Spleen (tissue), 11 donors: ENCODE results near the gene AKAP6. TPM values are rescaled to one million over a fixed set of nuclear protein-coding genes. Genes with fewer than 3 reads are reported as not detected.

ENCODE experiments used
- DNase-seq: peaks from one replicate; pipeline ENCODE4 v3.0.0-alpha.2; 2020
- H3K27ac ChIP-seq, 8 donors: fragments of 200-600 bp; sonication (generic) in 7 of 8; 1 replicate in 4 of 8; 2 replicates in 4 of 8; pipeline versions ENCODE4 v1.5.0 to v1.8.0; 2016 to 2021; ENCODE audit warnings: inconsistent platforms in 4 of 8, mild to moderate bottlenecking in 4 of 8, moderate library complexity in 1 of 8
- H3K27me3 ChIP-seq, 7 donors: fragments of 200-600 bp; sonication (generic) in 6 of 7; replicated peaks in 1 of 7; 1 replicate in 4 of 7; 2 replicates in 3 of 7; pipeline versions ENCODE4 v1.5.0 to v1.8.0; 2016 to 2021; ENCODE audit warnings: inconsistent platforms in 3 of 7, mild to moderate bottlenecking in 1 of 7
- H3K36me3 ChIP-seq, 6 donors: fragments of 200-600 bp; sonication (generic) in 5 of 6; 1 replicate in 4 of 6; 2 replicates in 2 of 6; pipeline versions ENCODE4 v1.5.0 to v1.8.0; 2016 to 2021; ENCODE audit warnings: inconsistent platforms in 2 of 6
- H3K4me1 ChIP-seq, 6 donors: fragments of 200-600 bp; sonication (generic) in 5 of 6; 1 replicate in 3 of 6; 2 replicates in 3 of 6; pipeline versions ENCODE4 v1.5.0 to v1.8.0; 2016 to 2021; ENCODE audit warnings: inconsistent platforms in 3 of 6
- H3K4me3 ChIP-seq, 8 donors: fragments of 200-600 bp; sonication (generic) in 7 of 8; 1 replicate in 4 of 8; 2 replicates in 4 of 8; pipeline versions ENCODE4 v1.5.0 to v1.8.0; 2016 to 2021; ENCODE audit warnings: inconsistent platforms in 4 of 8, mild to moderate bottlenecking in 4 of 8, moderate library complexity in 2 of 8
- H3K9me3 ChIP-seq, 8 donors: fragments of 200-600 bp; sonication (generic) in 7 of 8; 1 replicate in 4 of 8; 2 replicates in 4 of 8; pipeline versions ENCODE4 v1.5.0 to v1.8.0; 2016 to 2021; ENCODE audit warnings: inconsistent platforms in 4 of 8
- POLR2A ChIP-seq, 3 donors: fragments of 450-650 bp; IDR thresholded peaks; one replicate each; pipeline ENCODE4 v1.5.1; 2017; ENCODE audit warnings: antibody characterized with exemption in 3 of 3, mild to moderate bottlenecking in 1 of 3
- POLR2AphosphoS5 ChIP-seq, 3 donors: sonication (generic); formaldehyde crosslinking; IDR thresholded peaks; one replicate each; pipeline ENCODE4 v1.5.1; 2017; ENCODE audit warnings: antibody characterized with exemption in 3 of 3
- WGBS, 5 donors: extraction: QIAGEN DNeasy Blood & Tissue Kit in 3 of 5; methylation state at CpG; one replicate each; pipeline versions ENCODE4 v1.1.5 to v1.1.7; 2013 to 2018; 5-methylcytosine and 5-hydroxymethylcytosine counted together
- intact Hi-C: fragments of 100-400 bp; cut with DNase I; formaldehyde crosslinking; loops from one replicate; pipeline ENCODE4 v1.15.0; 2023; ENCODE audit warnings: low total_unique reads
- polyA plus RNA-seq, 3 donors: library from polyadenylated mRNA; stranded (reverse); fragments of 200-250 nt; gene quantifications; one replicate each; pipeline ENCODE4 v1.2.1, GENCODE V29; 2013
- total RNA-seq, 7 donors: library from RNA; depleted of rRNA in 3 of 7; stranded (reverse); fragments of >200 nt in 3 of 7; fragmentation: NEBNext Ultra II Directional in 4 of 7; extraction: Animal tissue kit (Norgen Biotek cat#: 25700) in 4 of 7; gene quantifications; one replicate each; pipeline versions ENCODE4 v1.1.0 to v1.2.1, GENCODE V29; 2016 to 2021
- TF ChIP-seq, protein P1 (sequence below), 11 experiments: fragments of 200-600 bp in 7 of 11; fragments of 450-650 bp in 4 of 11; sonication (generic) in 4 of 11; IDR thresholded peaks in 8 of 11; conservative IDR thresholded peaks in 3 of 11; 1 replicate in 7 of 11; 2 replicates in 4 of 11; pipeline versions ENCODE4 v1.4.0 to v1.8.0; 2016 to 2021; ENCODE audit warnings: antibody characterized with exemption in 11 of 11, inconsistent platforms in 4 of 11, mild to moderate bottlenecking in 1 of 11
- donor health status: healthy with polysubstance abuse.
- donor health status: DM: no; HTN: no; CAD: no; lungs with moderate emphysema.
- donor health status: DM: no; HTN: no; CAD: no.
- donor health status: Bipolar disorder and iron deficiency.
- donor health status: healthy.
- donor health status: DM: no; HTN: no; CAD: no.
- donor health status: DM: yes; HTN: yes; CAD: no.

AKAP6 gene
- total and polyA plus RNA-seq, 10 donors = 0.20 to 12.1 (median 4.8) TPM

- H3K36me3 ChIP-seq = no peaks in the 10 kb centered on the region
- no peaks in the 10 kb centered on the region for H3K4me1 ChIP-seq
- peaks cover 0 to 2% (median under 1%) of the 10 kb centered on the region in 8 donors for H3K9me3 ChIP-seq
- no peak overlapping the region for H3K27ac ChIP-seq
- H3K27me3 ChIP-seq = no peaks in the 10 kb centered on the region
- TF ChIP-seq POLR2A (IDR thresholded peaks at IDR 0.05) (no peak), POLR2AphosphoS5 (IDR thresholded peaks at IDR 0.05) (no peak)
- TF ChIP-seq, protein P1, sequence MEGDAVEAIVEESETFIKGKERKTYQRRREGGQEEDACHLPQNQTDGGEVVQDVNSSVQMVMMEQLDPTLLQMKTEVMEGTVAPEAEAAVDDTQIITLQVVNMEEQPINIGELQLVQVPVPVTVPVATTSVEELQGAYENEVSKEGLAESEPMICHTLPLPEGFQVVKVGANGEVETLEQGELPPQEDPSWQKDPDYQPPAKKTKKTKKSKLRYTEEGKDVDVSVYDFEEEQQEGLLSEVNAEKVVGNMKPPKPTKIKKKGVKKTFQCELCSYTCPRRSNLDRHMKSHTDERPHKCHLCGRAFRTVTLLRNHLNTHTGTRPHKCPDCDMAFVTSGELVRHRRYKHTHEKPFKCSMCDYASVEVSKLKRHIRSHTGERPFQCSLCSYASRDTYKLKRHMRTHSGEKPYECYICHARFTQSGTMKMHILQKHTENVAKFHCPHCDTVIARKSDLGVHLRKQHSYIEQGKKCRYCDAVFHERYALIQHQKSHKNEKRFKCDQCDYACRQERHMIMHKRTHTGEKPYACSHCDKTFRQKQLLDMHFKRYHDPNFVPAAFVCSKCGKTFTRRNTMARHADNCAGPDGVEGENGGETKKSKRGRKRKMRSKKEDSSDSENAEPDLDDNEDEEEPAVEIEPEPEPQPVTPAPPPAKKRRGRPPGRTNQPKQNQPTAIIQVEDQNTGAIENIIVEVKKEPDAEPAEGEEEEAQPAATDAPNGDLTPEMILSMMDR (IDR thresholded peaks at IDR 0.05 in 8 of 11, conservative IDR thresholded peaks at IDR 0.05 in 3 of 11) = no peak
- no peak for DNase-seq
- WGBS, 5 donors = 50 to 61% (median 54%) methylated on average over 1 of the region's 1 CpG
- intact Hi-C loops = no loop called here
- H3K4me3 ChIP-seq = no peak overlapping the region
Measured at GRCh38 chr14:32593290-32593942, 264.3 kb downstream of the AKAP6 start.

DNA sequence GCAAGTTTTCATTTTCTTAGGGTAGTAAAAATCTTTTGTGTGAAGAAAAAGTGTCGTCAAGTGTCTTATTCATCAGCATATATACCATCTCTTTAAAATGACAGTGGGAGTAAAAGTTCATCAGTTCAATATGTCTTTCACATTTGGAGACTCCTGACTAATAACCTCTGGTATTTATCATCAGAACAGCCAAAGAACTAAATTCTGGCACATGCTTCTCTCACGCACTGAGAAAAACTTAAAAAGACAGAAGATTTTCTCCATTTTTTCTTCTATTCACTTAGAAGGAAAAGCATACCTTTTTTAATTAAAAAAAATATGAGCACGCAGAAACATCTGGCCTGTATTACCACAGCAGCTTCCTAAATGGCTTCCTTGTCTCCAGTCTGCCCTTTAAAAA lies 265.7 kb downstream of the AKAP6 start:
- WGBS, 5 donors = 70 to 78% (median 71%) methylated on average over 3 of the region's 3 CpGs
- TF ChIP-seq POLR2AphosphoS5 (IDR thresholded peaks at IDR 0.05) (no peak), POLR2A (IDR thresholded peaks at IDR 0.05) (no peak)
- intact Hi-C loops = no loop called here
- Histone ChIP-seq H3K36me3 (no peaks in the 10 kb centered on the region), H3K4me1 (no peaks in the 10 kb centered on the region), H3K4me3 (no peak overlapping the region), H3K9me3 (no peaks in the 10 kb centered on the region), H3K27ac (peak overlapping the region in 2 of 8 donors; percentile 26 to 41), H3K27me3 (no peaks in the 10 kb centered on the region)
- no peak for DNase-seq

GRCh38 chr14:32595497-32595896 lies 266.4 kb downstream of the AKAP6 start:
- TF ChIP-seq, protein P1 (IDR thresholded peaks at IDR 0.05 in 8 of 11, conservative IDR thresholded peaks at IDR 0.05 in 3 of 11) = no peak
- no peak for TF ChIP-seq POLR2AphosphoS5 (IDR thresholded peaks at IDR 0.05)
- no peaks in the 10 kb centered on the region for H3K4me1 ChIP-seq
- peak overlapping the region in 2 of 8 donors; percentile 26 to 41 for H3K27ac ChIP-seq
- intact Hi-C loops = no loop called here
- no peak overlapping the region for H3K4me3 ChIP-seq
- WGBS, 5 donors = 79 to 89% (median 83%) methylated on average over 4 of the region's 4 CpGs
- no peaks in the 10 kb centered on the region for H3K9me3 ChIP-seq
- H3K36me3 ChIP-seq = no peaks in the 10 kb centered on the region
- DNase-seq = no peak
- H3K27me3 ChIP-seq = no peaks in the 10 kb centered on the region

GRCh38 chr14:32596390-32596789 lies 267.3 kb downstream of the AKAP6 start:
- intact Hi-C loops = no loop called here
- Histone ChIP-seq H3K4me1 (no peaks in the 10 kb centered on the region), H3K27me3 (no peaks in the 10 kb centered on the region), H3K36me3 (no peaks in the 10 kb centered on the region), H3K4me3 (no peak overlapping the region), H3K9me3 (no peaks in the 10 kb centered on the region), H3K27ac (no peak overlapping the region)
- no peak for TF ChIP-seq POLR2AphosphoS5 (IDR thresholded peaks at IDR 0.05)
- no peak for TF ChIP-seq POLR2A (IDR thresholded peaks at IDR 0.05)
- TF ChIP-seq, protein P1 (IDR thresholded peaks at IDR 0.05 in 8 of 11, conservative IDR thresholded peaks at IDR 0.05 in 3 of 11) = no peak
- no peak for DNase-seq
- WGBS, 5 donors = 82 to 97% (median 87%) methylated on average over 2 of the region's 2 CpGs
